Panc1 (cell line): ENCODE measurements around the gene MAPK1IP1L.

Source experiments
- CTCF ChIP-seq: fragments of 450-650 bp; IDR thresholded peaks from 2 replicates; pipeline ENCODE4 v1.5.1; 2017; ENCODE audit warnings: mild to moderate bottlenecking
- POLR2AphosphoS5 ChIP-seq: IDR thresholded peaks from 2 replicates; pipeline ENCODE4 v1.6.1; 2012; ENCODE audit warnings: mild to moderate bottlenecking, low read depth, low read length, moderate library complexity
- REST ChIP-seq, 2 experiments: IDR thresholded peaks; 2 replicates each; pipeline ENCODE4 v1.6.1; 2011 to 2012; ENCODE audit warnings: low read depth in 2 of 2, control low read depth in 1 of 2, low read length in 1 of 2, mild to moderate bottlenecking in 1 of 2, moderate library complexity in 1 of 2; ENCODE audit not compliant: insufficient read depth in 1 of 2
- SIN3A ChIP-seq: IDR thresholded peaks from 2 replicates; pipeline ENCODE4 v1.6.1; 2012; ENCODE audit warnings: low read depth, mild to moderate bottlenecking, low read length, moderate library complexity, borderline replicate concordance; ENCODE audit not compliant: insufficient read depth
- TCF7L2 ChIP-seq: IDR thresholded peaks from 2 replicates; pipeline ENCODE4 v1.6.1; 2011; ENCODE audit warnings: mild to moderate bottlenecking, low read depth, low read length, inconsistent platforms

- TF ChIP-seq CTCF (no peak), POLR2AphosphoS5 (no peak), TCF7L2 (no peak), REST (IDR thresholded peaks at IDR 0.05; ENCODE audit: insufficient read depth in 1 of 2, low read depth in 2 of 2, low read length in 1 of 2) (no peak), SIN3A (no peak)
Observed at GRCh38 chr14:55092341-55092740, 40.9 kb downstream of the MAPK1IP1L start.
